Measurements from ENCODE around the gene RAVER2. TPM values are rescaled to one million over a fixed set of nuclear protein-coding genes. Genes with fewer than 3 reads are reported as not detected.

Gene RAVER2
- total RNA-seq, 1 donor from 2014 or later, result 23.8 TPM

DNA sequence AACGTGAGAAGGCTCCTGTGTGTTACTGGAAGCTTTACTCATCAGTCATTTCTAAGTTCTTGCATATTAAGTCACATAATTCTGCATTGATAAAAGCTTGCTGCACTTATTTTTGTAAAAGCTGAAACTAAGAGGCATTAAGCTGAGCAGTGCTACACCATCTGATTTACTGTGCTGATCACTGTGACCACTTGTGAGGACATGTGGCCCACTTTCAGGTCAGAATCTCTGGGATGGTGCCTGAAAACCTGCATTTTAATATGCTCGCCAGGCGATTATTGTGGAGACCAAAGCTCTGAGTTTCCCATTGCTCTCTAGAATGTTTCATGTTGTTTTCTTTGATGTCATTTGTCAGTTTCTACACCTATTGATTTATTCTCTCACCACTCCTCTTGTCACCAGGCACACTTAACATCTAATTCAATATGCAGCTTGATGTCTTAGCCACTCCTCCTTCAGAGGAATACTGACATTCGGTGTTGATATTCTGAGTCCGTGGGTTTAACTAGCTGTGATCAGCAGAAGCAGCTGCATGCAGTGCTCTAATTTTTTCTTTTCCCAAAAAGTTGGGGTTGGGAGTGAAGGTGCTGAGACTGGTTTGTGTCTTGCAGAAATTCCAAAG is 85.3 kb downstream of the RAVER2 start:
- intact Hi-C loops (cut with micrococcal nuclease), result no loop called here

DNA sequence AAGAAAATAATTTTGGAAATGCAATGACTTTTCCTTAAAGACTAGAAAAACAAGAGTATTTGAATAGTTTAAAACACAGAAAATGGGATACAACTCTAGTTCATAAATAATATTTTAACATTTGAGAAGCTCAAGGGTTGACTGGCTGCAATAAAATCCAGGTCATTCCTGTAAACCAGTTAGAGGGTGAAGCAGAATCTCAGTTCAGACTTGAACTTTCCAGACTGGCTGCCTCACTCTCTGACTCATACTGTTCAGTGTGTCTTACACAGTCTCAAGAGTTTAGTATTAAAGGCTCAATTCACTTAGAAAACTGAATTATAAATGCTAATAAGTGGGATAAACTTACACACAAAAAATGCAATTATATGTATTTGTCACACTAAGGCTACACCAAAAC is 89.9 kb downstream of the RAVER2 start:
- intact Hi-C loops (cut with micrococcal nuclease), result no loop called here
- H3K27ac ChIP-seq (replicated peaks), result no peak overlapping the region
- H3K9me3 ChIP-seq (replicated peaks), result no peaks in the 10 kb centered on the region
- H3K4me1 ChIP-seq, result peaks cover 8% of the 10 kb centered on the region
- peaks cover 84% of the 10 kb centered on the region for H3K36me3 ChIP-seq
- no peak for DNase-seq
- no peak overlapping the region for H3K4me3 ChIP-seq
- TF ChIP-seq, protein P1, sequence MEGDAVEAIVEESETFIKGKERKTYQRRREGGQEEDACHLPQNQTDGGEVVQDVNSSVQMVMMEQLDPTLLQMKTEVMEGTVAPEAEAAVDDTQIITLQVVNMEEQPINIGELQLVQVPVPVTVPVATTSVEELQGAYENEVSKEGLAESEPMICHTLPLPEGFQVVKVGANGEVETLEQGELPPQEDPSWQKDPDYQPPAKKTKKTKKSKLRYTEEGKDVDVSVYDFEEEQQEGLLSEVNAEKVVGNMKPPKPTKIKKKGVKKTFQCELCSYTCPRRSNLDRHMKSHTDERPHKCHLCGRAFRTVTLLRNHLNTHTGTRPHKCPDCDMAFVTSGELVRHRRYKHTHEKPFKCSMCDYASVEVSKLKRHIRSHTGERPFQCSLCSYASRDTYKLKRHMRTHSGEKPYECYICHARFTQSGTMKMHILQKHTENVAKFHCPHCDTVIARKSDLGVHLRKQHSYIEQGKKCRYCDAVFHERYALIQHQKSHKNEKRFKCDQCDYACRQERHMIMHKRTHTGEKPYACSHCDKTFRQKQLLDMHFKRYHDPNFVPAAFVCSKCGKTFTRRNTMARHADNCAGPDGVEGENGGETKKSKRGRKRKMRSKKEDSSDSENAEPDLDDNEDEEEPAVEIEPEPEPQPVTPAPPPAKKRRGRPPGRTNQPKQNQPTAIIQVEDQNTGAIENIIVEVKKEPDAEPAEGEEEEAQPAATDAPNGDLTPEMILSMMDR (IDR thresholded peaks at IDR 0.05; ENCODE audit: borderline replicate concordance), result no peak
- no peaks in the 10 kb centered on the region for H3K27me3 ChIP-seq (ENCODE audit: low read depth)

More for the DNA sequence above, 85.3 kb downstream of the RAVER2 start:
- Histone ChIP-seq H3K4me1 (peaks cover 18% of the 10 kb centered on the region), H3K4me3 (no peak overlapping the region), H3K36me3 (peaks cover 41% of the 10 kb centered on the region), H3K9me3 (replicated peaks) (no peaks in the 10 kb centered on the region), H3K27me3 (ENCODE audit: low read depth) (no peaks in the 10 kb centered on the region), H3K27ac (replicated peaks) (no peak overlapping the region)
- no peak for DNase-seq
- TF ChIP-seq, protein P1 (IDR thresholded peaks at IDR 0.05; ENCODE audit: borderline replicate concordance), result no peak

DNA sequence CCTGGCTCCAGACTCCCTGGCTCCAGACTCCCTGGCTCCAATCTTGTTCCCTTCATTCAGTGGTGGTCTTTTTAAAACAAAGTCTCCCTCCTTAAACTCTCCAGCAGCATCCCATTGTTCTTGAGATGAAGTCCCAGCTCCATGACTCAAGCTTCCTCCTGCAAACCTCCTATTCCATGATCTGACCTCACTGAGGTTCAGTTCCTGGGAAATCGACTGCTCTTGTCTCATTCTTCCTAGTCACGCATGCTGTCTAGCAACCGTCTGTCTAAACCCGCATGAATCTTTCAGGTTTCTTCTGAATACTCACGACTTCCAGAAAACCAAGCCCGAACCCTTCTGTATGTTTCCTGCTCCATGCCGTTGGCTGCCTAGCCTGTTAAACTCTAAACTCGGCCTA is 91.9 kb downstream of the RAVER2 start:
- Histone ChIP-seq H3K9me3 (replicated peaks) (no peaks in the 10 kb centered on the region), H3K27ac (replicated peaks) (no peak overlapping the region), H3K27me3 (ENCODE audit: low read depth) (no peaks in the 10 kb centered on the region), H3K36me3 (peaks cover 96% of the 10 kb centered on the region), H3K4me1 (peaks cover 15% of the 10 kb centered on the region), H3K4me3 (no peak overlapping the region)
- no peak for DNase-seq
- TF ChIP-seq, protein P1 (IDR thresholded peaks at IDR 0.05; ENCODE audit: borderline replicate concordance), result no peak
- intact Hi-C loops (cut with micrococcal nuclease), result no loop called here

DNA sequence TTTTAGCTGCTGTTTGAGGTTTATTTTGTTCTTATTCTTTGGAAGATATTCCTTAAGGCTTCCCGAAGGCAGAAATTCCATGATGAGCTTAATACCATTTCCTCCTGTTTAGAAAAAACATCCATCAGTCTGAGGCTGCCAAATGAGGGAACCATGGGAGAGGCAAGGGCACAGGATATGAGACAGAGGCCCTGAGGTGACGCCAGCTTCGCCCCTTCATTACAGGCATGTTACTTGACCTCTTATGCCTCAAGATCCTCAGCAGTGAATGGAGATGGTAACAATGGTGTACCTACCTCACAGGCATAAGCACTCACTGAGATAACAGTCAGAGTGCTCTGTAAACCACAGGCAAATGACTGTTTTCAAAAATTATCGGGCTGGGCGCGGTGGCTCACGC is 93.6 kb downstream of the RAVER2 start:
- Histone ChIP-seq H3K4me1 (peaks cover 27% of the 10 kb centered on the region), H3K9me3 (replicated peaks) (no peaks in the 10 kb centered on the region), H3K36me3 (peaks cover 92% of the 10 kb centered on the region), H3K4me3 (no peak overlapping the region), H3K27ac (replicated peaks) (no peak overlapping the region), H3K27me3 (ENCODE audit: low read depth) (no peaks in the 10 kb centered on the region)
- intact Hi-C loops (cut with micrococcal nuclease), result no loop called here
- TF ChIP-seq, protein P1 (IDR thresholded peaks at IDR 0.05; ENCODE audit: borderline replicate concordance), result no peak
- no peak for DNase-seq

DNA sequence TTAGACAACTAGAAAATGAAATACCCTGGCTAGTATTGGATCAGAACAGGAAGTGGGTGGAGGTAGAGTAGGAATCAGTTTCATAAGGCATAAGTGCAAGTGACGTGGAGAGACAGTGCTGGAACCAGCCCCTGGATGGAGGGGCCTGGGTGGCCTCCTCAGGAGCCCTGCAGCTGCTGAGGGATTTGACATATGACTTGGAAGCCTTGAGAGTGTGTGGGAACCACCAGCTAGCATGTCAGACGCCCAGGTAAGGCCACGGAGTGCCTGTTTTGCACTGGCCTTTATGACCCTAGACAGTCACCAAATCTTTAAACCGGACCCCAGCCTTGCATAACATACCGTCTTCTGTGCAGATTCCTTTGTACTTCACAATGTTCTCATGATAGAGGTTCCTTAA is 94.4 kb downstream of the RAVER2 start:
- Histone ChIP-seq H3K27ac (replicated peaks) (no peak overlapping the region), H3K36me3 (peaks cover 92% of the 10 kb centered on the region)

More for the DNA sequence above, 94.4 kb downstream of the RAVER2 start:
- H3K4me3 ChIP-seq, result no peak overlapping the region
- peaks cover 27% of the 10 kb centered on the region for H3K4me1 ChIP-seq
- no peaks in the 10 kb centered on the region for H3K9me3 ChIP-seq (replicated peaks)
- TF ChIP-seq, protein P1 (IDR thresholded peaks at IDR 0.05; ENCODE audit: borderline replicate concordance), result no peak
- intact Hi-C loops (cut with micrococcal nuclease), result no loop called here
- DNase-seq, result no peak
- no peaks in the 10 kb centered on the region for H3K27me3 ChIP-seq (ENCODE audit: low read depth)

Measured in left ventricle myocardium inferior (tissue), 1 donor.